Erythroblast (primary cell): ENCODE data around the gene TLL2.

ENCODE experiments used
- GATA1 ChIP-seq: IDR thresholded peaks from 2 replicates; pipeline ENCODE4 v1.6.1; 2011; ENCODE audit warnings: low read depth, mild to moderate bottlenecking, control low read depth, low read length, moderate library complexity
- POLR2A ChIP-seq: IDR thresholded peaks from 2 replicates; pipeline ENCODE4 v1.6.1; 2011; ENCODE audit warnings: mild to moderate bottlenecking, low read length

- TF ChIP-seq POLR2A (no peak), GATA1 (no peak)
These were observed 148.2 kb downstream of the TLL2 start for GRCh38 chr10:96365571-96365970.
